ENCODE measurements around the gene HSH2D.
"Not testable (repeated sequence)": the region's sequence is repeated elsewhere in the genome, so short reads cannot be mapped to it uniquely, and the experiment has no call there.

Gene HSH2D, protein sequence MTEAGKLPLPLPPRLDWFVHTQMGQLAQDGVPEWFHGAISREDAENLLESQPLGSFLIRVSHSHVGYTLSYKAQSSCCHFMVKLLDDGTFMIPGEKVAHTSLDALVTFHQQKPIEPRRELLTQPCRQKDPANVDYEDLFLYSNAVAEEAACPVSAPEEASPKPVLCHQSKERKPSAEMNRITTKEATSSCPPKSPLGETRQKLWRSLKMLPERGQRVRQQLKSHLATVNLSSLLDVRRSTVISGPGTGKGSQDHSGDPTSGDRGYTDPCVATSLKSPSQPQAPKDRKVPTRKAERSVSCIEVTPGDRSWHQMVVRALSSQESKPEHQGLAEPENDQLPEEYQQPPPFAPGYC

DNA sequence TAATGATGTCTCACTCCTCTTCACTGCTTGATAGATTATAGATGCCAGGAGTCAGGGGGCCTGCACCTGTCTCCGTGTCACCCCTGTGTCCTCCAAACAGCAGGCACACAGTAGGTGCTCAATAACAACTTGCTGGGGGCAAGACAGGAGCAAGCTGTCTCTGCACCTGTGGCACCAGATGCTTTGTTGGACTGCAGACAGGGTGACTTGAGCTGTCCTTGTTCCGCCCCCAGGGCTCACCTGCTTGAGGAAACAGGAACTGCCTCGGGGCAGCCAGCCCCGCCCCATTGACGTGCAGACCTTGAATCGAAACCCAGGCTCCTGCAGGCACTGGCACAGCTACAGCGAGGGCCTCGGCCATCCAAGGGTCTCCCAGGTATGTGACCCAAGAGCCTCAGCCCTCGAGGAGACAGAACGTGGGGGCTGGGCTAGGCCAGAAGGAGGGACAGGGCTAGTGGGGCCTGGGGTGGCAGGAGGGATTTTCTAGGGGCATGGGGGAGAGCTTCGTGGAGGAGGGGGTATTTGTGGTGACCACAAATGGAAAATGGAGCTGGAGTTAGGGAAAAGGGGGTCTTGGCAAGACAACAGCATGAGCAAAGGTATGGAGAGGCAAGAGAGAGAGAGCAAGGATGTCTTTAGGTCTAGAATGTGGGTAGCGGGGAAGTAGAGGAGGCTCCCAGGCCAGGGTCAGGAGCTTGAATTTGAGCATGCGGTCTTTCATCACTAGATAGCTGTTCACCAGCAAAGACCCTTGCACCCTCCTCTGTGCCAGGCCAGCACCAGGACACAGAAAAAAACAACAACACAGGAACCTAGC, at the start of gene HSH2D:
TSS of gene HSH2D (plus strand) at position 287 of the 817 bp plus-strand sequence. CDS start 5,066 bp downstream, outside the sequence.
- peak; percentile 84 to 85 for DNase-seq (ENCODE audit: low spot score in 2 of 2)
- ATAC-seq (ENCODE audit: low read depth) = peak; percentile 79
- Mint-ChIP-seq H3K9me3 (peaks cover 3% of the 10 kb centered on the region), H3K27ac (peak within 1 kb of the TSS; percentile 98), H3K4me1 (peaks cover 34% of the 10 kb centered on the region), H3K36me3 (peaks cover 13% of the 10 kb centered on the region), H3K4me3 (peak within 1 kb of the TSS; percentile 99), H3K27me3 (no peaks in the 10 kb centered on the region)

DNA sequence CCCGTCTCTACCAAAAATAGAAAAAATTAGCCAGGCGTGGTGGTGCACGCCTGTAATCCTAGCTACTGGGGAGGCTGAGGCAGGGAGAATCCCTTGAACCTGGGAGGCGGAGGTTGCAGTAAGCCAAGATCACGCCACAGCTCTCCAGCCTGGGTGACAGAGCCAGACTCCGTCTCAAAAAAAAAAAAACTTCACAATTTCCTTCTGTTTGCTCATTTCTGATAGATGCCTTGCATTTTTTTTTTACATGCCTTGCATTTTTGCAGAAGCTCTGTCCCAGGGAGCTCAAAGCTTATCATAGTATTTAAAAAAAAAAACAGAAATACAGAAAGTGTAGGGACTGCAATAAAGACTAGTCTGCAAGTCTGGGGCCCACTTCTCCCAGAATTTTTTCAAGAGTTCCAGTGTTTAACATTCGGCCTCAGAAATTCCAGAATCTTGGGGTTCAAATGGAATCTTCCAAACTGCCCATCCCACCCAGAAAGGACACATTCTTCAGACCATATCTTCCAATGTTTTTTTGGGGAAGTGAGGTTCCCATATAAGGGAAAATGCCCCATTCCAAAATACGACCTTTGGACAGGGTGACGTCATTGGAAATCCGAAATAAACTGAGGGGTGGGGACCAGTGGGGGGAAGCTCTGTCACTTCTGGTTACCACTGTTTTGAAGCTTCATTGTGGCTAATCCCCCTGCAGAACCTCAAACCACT, 49.0 kb upstream of the HSH2D start:
- H3K4me3 Mint-ChIP-seq = no peak overlapping the region
- DNase-seq (ENCODE audit: low spot score in 2 of 2) = no peak
- no peak for ATAC-seq (ENCODE audit: low read depth)
- peaks cover 45% of the 10 kb centered on the region for H3K36me3 Mint-ChIP-seq
- no peaks in the 10 kb centered on the region for H3K9me3 Mint-ChIP-seq
- H3K4me1 Mint-ChIP-seq = peaks cover 6% of the 10 kb centered on the region
- H3K27me3 Mint-ChIP-seq = no peaks in the 10 kb centered on the region
- H3K27ac Mint-ChIP-seq = peak overlapping the region; percentile 36

- H3K4me1 Mint-ChIP-seq = peaks cover 6% of the 10 kb centered on the region
- H3K4me3 Mint-ChIP-seq = no peak overlapping the region
Measured at GRCh38 chr19:16095071-16095571, 48.4 kb upstream of the HSH2D start.

DNA sequence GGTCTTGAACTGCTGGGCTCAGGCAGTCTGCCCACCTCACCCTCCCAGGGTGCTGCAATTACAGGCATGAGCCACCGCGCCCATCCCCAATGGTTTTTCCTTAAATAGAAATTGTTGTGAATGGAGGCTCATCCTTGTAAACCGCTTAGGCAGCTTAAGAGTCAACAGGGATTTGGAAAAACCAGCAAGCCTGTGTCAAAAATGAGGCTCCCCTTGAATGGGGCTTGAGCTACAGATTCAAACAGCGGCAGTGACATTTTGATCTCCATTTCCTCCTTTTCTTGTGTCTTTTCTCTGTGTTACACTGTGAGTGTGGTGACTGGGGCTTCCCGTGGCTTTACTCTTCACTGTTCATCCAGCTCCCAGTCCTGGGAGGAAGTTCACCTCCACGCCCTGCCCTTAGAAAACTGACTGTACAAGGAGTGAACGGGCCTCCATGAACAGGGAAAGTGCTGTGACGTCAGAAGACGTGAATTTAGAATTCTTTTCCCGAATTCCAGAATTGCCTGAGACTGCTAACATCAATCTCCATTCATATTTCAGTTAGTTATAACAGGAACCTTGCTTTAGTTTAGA, 47.1 kb upstream of the HSH2D start:
- no peaks in the 10 kb centered on the region for H3K27me3 Mint-ChIP-seq
- H3K36me3 Mint-ChIP-seq = peaks cover 41% of the 10 kb centered on the region
- no peak for DNase-seq (ENCODE audit: low spot score in 2 of 2)
- no peak overlapping the region for H3K27ac Mint-ChIP-seq
- peaks cover 6% of the 10 kb centered on the region for H3K4me1 Mint-ChIP-seq
- no peak for ATAC-seq (ENCODE audit: low read depth)
- H3K9me3 Mint-ChIP-seq = no peaks in the 10 kb centered on the region
- H3K4me3 Mint-ChIP-seq = no peak overlapping the region

More at GRCh38 chr19:16095071-16095571, 48.4 kb upstream of the HSH2D start:
- ATAC-seq (ENCODE audit: low read depth) (no peak), DNase-seq (ENCODE audit: low spot score in 2 of 2) (no peak)
- Mint-ChIP-seq H3K9me3 (no peaks in the 10 kb centered on the region), H3K27ac (peak overlapping the region; percentile 36), H3K27me3 (no peaks in the 10 kb centered on the region), H3K36me3 (peaks cover 42% of the 10 kb centered on the region)

- no peak overlapping the region for H3K4me3 Mint-ChIP-seq
- H3K4me1 Mint-ChIP-seq = peaks cover 6% of the 10 kb centered on the region
- DNase-seq (ENCODE audit: low spot score in 2 of 2) (no peak), ATAC-seq (ENCODE audit: low read depth) (no peak)
- H3K27ac Mint-ChIP-seq = peak overlapping the region; percentile 78
- H3K36me3 Mint-ChIP-seq = peaks cover 33% of the 10 kb centered on the region
- H3K9me3 Mint-ChIP-seq = no peaks in the 10 kb centered on the region
- no peaks in the 10 kb centered on the region for H3K27me3 Mint-ChIP-seq
Measured at GRCh38 chr19:16098416-16098768, 45.1 kb upstream of the HSH2D start.

GRCh38 chr19:16098821-16099220, 44.7 kb upstream of the HSH2D start:
- no peak for DNase-seq (ENCODE audit: low spot score in 2 of 2)
- H3K4me1 Mint-ChIP-seq = peaks cover 6% of the 10 kb centered on the region
- no peak for ATAC-seq (ENCODE audit: low read depth)
- peaks cover 32% of the 10 kb centered on the region for H3K36me3 Mint-ChIP-seq
- H3K4me3 Mint-ChIP-seq = no peak overlapping the region
- H3K9me3 Mint-ChIP-seq = no peaks in the 10 kb centered on the region
- H3K27ac Mint-ChIP-seq = peak overlapping the region; percentile 78
- H3K27me3 Mint-ChIP-seq = no peaks in the 10 kb centered on the region

DNA sequence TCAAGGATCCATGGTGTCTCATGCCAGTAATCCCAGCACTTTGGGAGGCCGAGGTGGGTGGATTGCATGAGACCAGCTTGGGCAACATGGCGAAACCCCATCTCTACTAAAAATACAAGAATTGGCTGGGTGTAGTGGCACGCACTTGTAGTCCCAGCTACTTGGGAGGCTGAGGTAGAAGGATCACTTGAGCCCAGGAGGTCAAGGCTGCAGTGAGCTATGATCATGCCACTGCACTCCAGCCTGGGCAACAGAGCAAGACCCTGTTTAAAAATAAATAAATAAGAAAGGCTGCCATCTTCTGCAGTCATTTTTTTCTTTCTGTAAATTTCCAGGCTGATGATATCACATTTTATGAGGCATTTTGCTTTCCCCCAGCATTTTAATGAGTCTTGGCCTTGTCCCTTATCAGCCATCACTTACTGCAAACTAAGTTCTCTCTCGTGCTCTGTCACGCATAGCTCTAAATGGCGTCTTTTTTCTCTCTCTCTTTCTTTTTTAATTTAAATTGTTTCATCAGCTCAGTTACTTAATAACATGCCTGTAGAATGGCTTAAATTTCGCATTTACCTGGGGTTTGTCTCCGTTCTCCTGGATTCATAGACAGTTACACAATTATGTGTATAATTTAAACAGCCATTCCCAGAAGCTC, 44.0 kb upstream of the HSH2D start:
- not testable (repeated sequence) for H3K9me3 Mint-ChIP-seq; H3K27me3 Mint-ChIP-seq; DNase-seq (ENCODE audit: low spot score in 2 of 2); H3K4me1 Mint-ChIP-seq; ATAC-seq (ENCODE audit: low read depth); H3K4me3 Mint-ChIP-seq; H3K27ac Mint-ChIP-seq
- peaks cover 32% of the 10 kb centered on the region for H3K36me3 Mint-ChIP-seq

DNA sequence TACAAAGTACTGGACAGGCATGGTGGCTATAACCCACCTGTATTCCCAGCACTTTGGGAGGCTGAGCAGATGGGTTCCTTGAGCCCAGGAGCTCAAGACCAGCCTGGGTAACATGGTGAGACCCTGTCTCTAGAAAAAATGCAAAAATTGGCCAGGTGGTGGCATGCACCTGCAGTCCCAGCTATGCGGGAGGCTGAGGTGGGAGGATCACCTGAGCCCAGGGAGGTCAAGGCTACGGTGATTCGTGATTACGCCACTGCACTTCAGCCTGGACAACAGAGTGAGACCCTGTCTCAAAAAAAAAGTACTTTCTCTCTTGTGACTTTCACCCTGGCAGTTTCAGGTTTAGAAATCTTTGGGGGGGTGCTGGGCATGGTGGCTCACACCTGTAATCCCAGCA, 43.0 kb upstream of the HSH2D start:
- peaks cover 11% of the 10 kb centered on the region for H3K4me1 Mint-ChIP-seq
- ATAC-seq (ENCODE audit: low read depth) = no peak
- no peaks in the 10 kb centered on the region for H3K9me3 Mint-ChIP-seq
- H3K27ac Mint-ChIP-seq = no peak overlapping the region
- no peaks in the 10 kb centered on the region for H3K27me3 Mint-ChIP-seq
- H3K36me3 Mint-ChIP-seq = peaks cover 25% of the 10 kb centered on the region
- DNase-seq (ENCODE audit: low spot score in 2 of 2) = no peak
- no peak overlapping the region for H3K4me3 Mint-ChIP-seq

- H3K9me3 Mint-ChIP-seq = no peaks in the 10 kb centered on the region
- DNase-seq (ENCODE audit: low spot score in 2 of 2) (no peak), ATAC-seq (ENCODE audit: low read depth) (peak; percentile 92)
- peak overlapping the region; percentile 79 for H3K27ac Mint-ChIP-seq
- no peaks in the 10 kb centered on the region for H3K27me3 Mint-ChIP-seq
- peak overlapping the region; percentile 60 for H3K4me3 Mint-ChIP-seq
- peaks cover 6% of the 10 kb centered on the region for H3K36me3 Mint-ChIP-seq
- H3K4me1 Mint-ChIP-seq = peaks cover 10% of the 10 kb centered on the region
Measured at GRCh38 chr19:16104722-16105121, 38.8 kb upstream of the HSH2D start.

- no peaks in the 10 kb centered on the region for H3K27me3 Mint-ChIP-seq
- ATAC-seq (ENCODE audit: low read depth) (no peak), DNase-seq (ENCODE audit: low spot score in 2 of 2) (no peak)
- peaks cover 11% of the 10 kb centered on the region for H3K4me1 Mint-ChIP-seq
- H3K36me3 Mint-ChIP-seq = peaks cover 5% of the 10 kb centered on the region
- H3K9me3 Mint-ChIP-seq = no peaks in the 10 kb centered on the region
- no peak overlapping the region for H3K4me3 Mint-ChIP-seq
- peak overlapping the region; percentile 38 for H3K27ac Mint-ChIP-seq
Measured at GRCh38 chr19:16106121-16106520, 37.4 kb upstream of the HSH2D start.

- Mint-ChIP-seq H3K27ac (peak within 1 kb of the TSS; percentile 98), H3K4me3 (peak within 1 kb of the TSS; percentile 98), H3K4me1 (peaks cover 21% of the 10 kb centered on the region), H3K9me3 (no peaks in the 10 kb centered on the region), H3K27me3 (no peaks in the 10 kb centered on the region), H3K36me3 (peaks cover 6% of the 10 kb centered on the region)
- DNase-seq (ENCODE audit: low spot score in 2 of 2) (peak; percentile 100), ATAC-seq (ENCODE audit: low read depth) (peak; percentile 85)
Measured at GRCh38 chr19:16111160-16111908, 32.2 kb upstream of the HSH2D start, which contains the start of gene RAB8A. Gene RAB8A, plus strand, starts transcription at chr19:16111889. Its CDS starts 13 bp downstream, at chr19:16111902.

- H3K27me3 Mint-ChIP-seq = no peaks in the 10 kb centered on the region
- ATAC-seq (ENCODE audit: low read depth) = no peak
- H3K27ac Mint-ChIP-seq = peak overlapping the region; percentile 98
- no peak for DNase-seq (ENCODE audit: low spot score in 2 of 2)
- peaks cover 6% of the 10 kb centered on the region for H3K36me3 Mint-ChIP-seq
- peaks cover 24% of the 10 kb centered on the region for H3K4me1 Mint-ChIP-seq
- peak overlapping the region; percentile 98 for H3K4me3 Mint-ChIP-seq
- no peaks in the 10 kb centered on the region for H3K9me3 Mint-ChIP-seq
Measured at GRCh38 chr19:16111909-16112752, 31.4 kb upstream of the HSH2D start.
